ENCODE data around the gene CTAG1A. TPM values are rescaled to one million over a fixed set of nuclear protein-coding genes. Genes with fewer than 3 reads are reported as not detected.

CTAG1A gene
- total RNA-seq, 1 experiment from 2014 or later = not detected

DNA sequence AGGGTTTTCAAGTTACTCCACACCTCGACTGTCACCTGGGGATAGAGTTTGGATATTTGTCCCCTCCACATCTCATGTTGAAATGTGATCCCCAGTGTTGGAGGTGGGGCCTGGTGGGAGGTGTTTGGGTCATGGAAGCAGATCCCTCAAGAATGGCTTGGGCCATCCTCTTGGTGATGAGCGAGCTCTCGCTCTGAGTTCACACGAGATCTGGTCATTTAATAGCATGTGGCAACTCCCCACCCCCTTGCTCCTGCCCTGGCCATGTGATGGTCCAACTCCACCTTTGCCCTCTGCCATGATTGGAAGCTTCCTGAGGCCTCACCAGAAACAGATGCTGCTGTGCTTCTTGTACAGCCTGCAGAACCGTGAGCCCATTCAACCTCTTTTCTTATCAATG lies 8.3 kb downstream of the CTAG1A start:
- no peaks in the 10 kb centered on the region for H3K4me1 ChIP-seq (ENCODE audit: insufficient read depth, low read length)
- H3K9ac ChIP-seq (ENCODE audit: extremely low read depth, insufficient read length, low read length) = no peak overlapping the region
- H3K9me3 Mint-ChIP-seq = peaks cover 65 to 67% of the 10 kb centered on the region in 2 experiments
- H3K27me3 Mint-ChIP-seq (ENCODE audit: low read depth) = peaks cover 5% of the 10 kb centered on the region
- H3K27ac ChIP-seq (ENCODE audit: insufficient read length, low read depth, low read length) = no peak overlapping the region
- DNase-seq = no peak
- no peak overlapping the region for H4K8ac ChIP-seq (replicated peaks; ENCODE audit: insufficient read length, low read depth, low read length)
- H3K14ac ChIP-seq (ENCODE audit: insufficient read depth, low read length) = no peak overlapping the region
- no peak overlapping the region for H3K4me2 ChIP-seq (ENCODE audit: insufficient read depth, insufficient read length, low read length)
- peaks cover 15 to 22% (median 21%) of the 10 kb centered on the region in 3 experiments for H3K36me3 Mint-ChIP-seq (ENCODE audit: insufficient read depth in 1 of 3, low read depth in 3 of 3)
- peaks cover 14 to 17% of the 10 kb centered on the region in 2 experiments for H3K4me1 Mint-ChIP-seq
- no CpG with 5 or more reads among the region's 5 CpGs for WGBS (ENCODE audit: extremely low coverage, insufficient read length, low lambda C conversion rate)
- H3K18ac ChIP-seq (ENCODE audit: insufficient read length, low read depth, low read length) = no peak overlapping the region
- no peak overlapping the region for H4K91ac ChIP-seq (ENCODE audit: insufficient read length, low read depth, low read length)
- no peak overlapping the region for H2BK5ac ChIP-seq (ENCODE audit: insufficient read length, low read length)
- no peaks in the 10 kb centered on the region for H3K79me2 ChIP-seq (ENCODE audit: insufficient read depth, low read length)
- no peak overlapping the region for H2BK120ac ChIP-seq (ENCODE audit: low read depth, low read length, poor library complexity, severe bottlenecking)
- H3K27ac Mint-ChIP-seq = no peak overlapping the region
- TF ChIP-seq, protein P1, sequence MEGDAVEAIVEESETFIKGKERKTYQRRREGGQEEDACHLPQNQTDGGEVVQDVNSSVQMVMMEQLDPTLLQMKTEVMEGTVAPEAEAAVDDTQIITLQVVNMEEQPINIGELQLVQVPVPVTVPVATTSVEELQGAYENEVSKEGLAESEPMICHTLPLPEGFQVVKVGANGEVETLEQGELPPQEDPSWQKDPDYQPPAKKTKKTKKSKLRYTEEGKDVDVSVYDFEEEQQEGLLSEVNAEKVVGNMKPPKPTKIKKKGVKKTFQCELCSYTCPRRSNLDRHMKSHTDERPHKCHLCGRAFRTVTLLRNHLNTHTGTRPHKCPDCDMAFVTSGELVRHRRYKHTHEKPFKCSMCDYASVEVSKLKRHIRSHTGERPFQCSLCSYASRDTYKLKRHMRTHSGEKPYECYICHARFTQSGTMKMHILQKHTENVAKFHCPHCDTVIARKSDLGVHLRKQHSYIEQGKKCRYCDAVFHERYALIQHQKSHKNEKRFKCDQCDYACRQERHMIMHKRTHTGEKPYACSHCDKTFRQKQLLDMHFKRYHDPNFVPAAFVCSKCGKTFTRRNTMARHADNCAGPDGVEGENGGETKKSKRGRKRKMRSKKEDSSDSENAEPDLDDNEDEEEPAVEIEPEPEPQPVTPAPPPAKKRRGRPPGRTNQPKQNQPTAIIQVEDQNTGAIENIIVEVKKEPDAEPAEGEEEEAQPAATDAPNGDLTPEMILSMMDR (conservative IDR thresholded peaks at IDR 0.05) = no peak
- no peak overlapping the region for H2BK12ac ChIP-seq (ENCODE audit: insufficient read length, low read depth, low read length)
- H4K20me1 ChIP-seq (ENCODE audit: control insufficient read depth, insufficient read depth, insufficient read length) = no peaks in the 10 kb centered on the region
- H3T11ph ChIP-seq (ENCODE audit: low read length) = no peak overlapping the region
- H3K23me2 ChIP-seq (ENCODE audit: insufficient read length, low read depth, low read length, poor library complexity, severe bottlenecking) = no peaks in the 10 kb centered on the region
- no peak overlapping the region for H4K5ac ChIP-seq (ENCODE audit: insufficient read length, low read depth, low read length)
- no peaks in the 10 kb centered on the region for H3K79me1 ChIP-seq (ENCODE audit: insufficient read depth, low read depth, low read length, poor library complexity, severe bottlenecking)
- no peaks in the 10 kb centered on the region for H3K27me3 ChIP-seq (ENCODE audit: insufficient read depth, low read length)
- H3K9me3 ChIP-seq (ENCODE audit: control insufficient read depth, low read depth, low read length) = peaks cover 47% of the 10 kb centered on the region
- no peak overlapping the region for H2BK20ac ChIP-seq (ENCODE audit: low read depth, low read length, poor library complexity, severe bottlenecking)
- H3K4me3 Mint-ChIP-seq = no peak overlapping the region
- H2AK5ac ChIP-seq (ENCODE audit: insufficient read length, low read length) = no peak overlapping the region
- no peak overlapping the region for H3K56ac ChIP-seq (ENCODE audit: insufficient read length, low read depth, low read length)
- H3K4ac ChIP-seq (ENCODE audit: low read depth, low read length) = no peak overlapping the region
- H3K23ac ChIP-seq (ENCODE audit: insufficient read length, low read depth, low read length) = no peak overlapping the region
- no peak overlapping the region for H2AFZ ChIP-seq (ENCODE audit: low read length)
- no peak overlapping the region for H2BK15ac ChIP-seq (ENCODE audit: low read depth, low read length)
